K562 (cell line): ENCODE results near the gene ZDHHC18. TPM values are rescaled to one million over a fixed set of nuclear protein-coding genes. Genes with fewer than 3 reads are reported as not detected.
A peak's percentile ranks its signal among the peaks of the same experiment; 100 is the strongest.

Experiments used
- ATAC-seq: fragments of 200-7000 bp; cut with Tn5 transposase; 3 replicates; pipeline ENCODE4 v1.9.1; 2020; ENCODE audit warnings: moderate library complexity
- BruUV-seq: library from RNA; stranded (reverse); fragments of 400-500 nt; replicated peaks from 2 replicates; lab custom pipeline; 2021; lab: Mats Ljungman, UMichigan
- CTCF ChIA-PET: fragments of 300-600 bp; formaldehyde crosslinking; extraction: SDS; loops from one replicate; lab custom pipeline; 2021; ENCODE audit warnings: low intra/inter-chr PET ratio; lab: Yijun Ruan, JAX
- POLR2A ChIA-PET: fragments of 300-600, 350-650 bp; sonication (Branson Sonifier 250); formaldehyde crosslinking; extraction: SDS; loops from one replicate; lab custom pipeline; 2021; ENCODE audit warnings: antibody characterized with exemption, inconsistent platforms; lab: Yijun Ruan, JAX
- DNase-seq, 4 experiments: peaks; one replicate each; pipeline versions ENCODE4 v3.0.0 to v3.0.0-alpha.2; 2011 to 2018; ENCODE audit warnings: low spot score in 3 of 4, mixed read lengths in 3 of 4; ENCODE audit errors: extremely low read depth in 1 of 4
- FAIRE-seq: peaks from 2 replicates; lab custom pipeline; 2011; peaks lifted over from hg19 to GRCh38; lab: Jason Lieb, UNC
- H2AFZ ChIP-seq: 2 replicates; pipeline ENCODE4 v1.6.0; 2011; ENCODE audit warnings: low read depth, low read length, control low read depth, inconsistent platforms
- H3K27ac ChIP-seq: fragments of 200-600 bp; 3 replicates; pipeline ENCODE4 v1.8.0; 2011; ENCODE audit warnings: low read depth, mild to moderate bottlenecking, control low read depth, inconsistent platforms, low read length, moderate library complexity, mixed read lengths; ENCODE audit errors: extremely low read depth
- H3K27me3 ChIP-seq, 2 experiments: fragments of 300-600 bp in 1 of 2; 2 replicates in 1 of 2; 3 replicates in 1 of 2; pipeline versions ENCODE4 v1.6.0 to v1.8.0; 2011; ENCODE audit warnings: inconsistent platforms in 2 of 2, low read length in 2 of 2, mild to moderate bottlenecking in 1 of 2, mixed read lengths in 1 of 2, moderate library complexity in 1 of 2; ENCODE audit not compliant: control insufficient read depth in 2 of 2, insufficient read depth in 2 of 2
- H3K36me3 ChIP-seq: fragments of 300-600 bp; 3 replicates; pipeline ENCODE4 v1.8.0; 2011; ENCODE audit warnings: mild to moderate bottlenecking, low read length, inconsistent platforms; ENCODE audit not compliant: control insufficient read depth, insufficient read depth
- H3K4me1 ChIP-seq, 2 experiments: fragments of 200-600 bp in 1 of 2; replicated peaks in 1 of 2; 2 replicates in 1 of 2; 3 replicates in 1 of 2; pipeline versions ENCODE4 v1.5.1 to v1.8.0; 2011; ENCODE audit warnings: inconsistent platforms in 2 of 2, low read length in 2 of 2, mild to moderate bottlenecking in 1 of 2, mixed read lengths in 1 of 2, moderate library complexity in 1 of 2; ENCODE audit not compliant: control insufficient read depth in 2 of 2, insufficient read depth in 2 of 2
- H3K4me2 ChIP-seq: 2 replicates; pipeline ENCODE4 v1.6.1; 2011; ENCODE audit warnings: low read length, control low read depth, inconsistent platforms, mixed read lengths; ENCODE audit not compliant: insufficient read depth
- H3K4me3 ChIP-seq: fragments of 200-600 bp; sonication (generic), shearing (Covaris generic); 2 replicates; pipeline ENCODE4 v1.5.1; 2016; ENCODE audit warnings: control low read depth, inconsistent platforms
- H3K79me2 ChIP-seq: fragments of 200-600 bp; 3 replicates; pipeline ENCODE4 v1.8.0; 2011; ENCODE audit warnings: low read length, inconsistent platforms; ENCODE audit not compliant: control insufficient read depth, insufficient read depth
- H3K9ac ChIP-seq, 2 experiments: 2 replicates each; pipeline versions ENCODE4 v1.6.0 to v1.6.1; 2011; ENCODE audit warnings: low read depth in 2 of 2, low read length in 2 of 2, control low read depth in 1 of 2, inconsistent platforms in 1 of 2, mild to moderate bottlenecking in 1 of 2, mixed read lengths in 1 of 2; ENCODE audit not compliant: insufficient read depth in 1 of 2
- H3K9me1 ChIP-seq: one replicate; pipeline ENCODE4 v1.6.0; 2011; ENCODE audit warnings: inconsistent platforms, mild to moderate bottlenecking, low read length, moderate library complexity; ENCODE audit not compliant: control insufficient read depth, insufficient read depth
- H3K9me3 ChIP-seq: replicated peaks from 2 replicates; pipeline ENCODE4 v1.5.1; 2011; ENCODE audit warnings: low read depth, low read length, inconsistent platforms; ENCODE audit not compliant: control insufficient read depth, insufficient read depth
- H4K20me1 ChIP-seq: replicated peaks from 2 replicates; pipeline ENCODE4 v1.6.1; 2011; ENCODE audit warnings: low read length, inconsistent platforms, mixed read lengths; ENCODE audit not compliant: control insufficient read depth, insufficient read depth
- AFF4 ChIP-seq: sonication (generic); formaldehyde crosslinking; IDR thresholded peaks from 2 replicates; pipeline ENCODE4 v1.8.0; 2023; ENCODE audit warnings: mild to moderate bottlenecking, missing genetic modification reagents
- ASH1L ChIP-seq: fragments of 450-650 bp; IDR thresholded peaks from 2 replicates; pipeline ENCODE4 v1.6.1; 2018; ENCODE audit warnings: borderline replicate concordance, mild to moderate bottlenecking, low read depth; ENCODE audit not compliant: partially characterized antibody
- ETS1 ChIP-seq: conservative IDR thresholded peaks from 2 replicates; pipeline ENCODE4 v1.6.1; 2011; ENCODE audit warnings: low read depth, mild to moderate bottlenecking, low read length; ENCODE audit not compliant: control insufficient read depth
- HMBOX1 ChIP-seq: sonication (generic); IDR thresholded peaks from 2 replicates; pipeline ENCODE4 v1.6.1; 2016
- MBD1 ChIP-seq: fragments of 250-450 bp; sonication (Bioruptor Pico); IDR thresholded peaks from 2 replicates; pipeline ENCODE4 v1.8.0; 2022; ENCODE audit warnings: inconsistent platforms
- MTA1 ChIP-seq: fragments of 450-650 bp; IDR thresholded peaks from 2 replicates; pipeline ENCODE4 v1.6.1; 2017; ENCODE audit warnings: borderline replicate concordance
- NEUROD1 ChIP-seq: fragments of 150-350 bp; IDR thresholded peaks from 2 replicates; pipeline ENCODE4 v1.6.1; 2014; ENCODE audit warnings: borderline replicate concordance, low read length, low read depth; ENCODE audit not compliant: partially characterized antibody
- TCF3 ChIP-seq: sonication (generic); formaldehyde crosslinking; IDR thresholded peaks from 2 replicates; pipeline ENCODE4 v1.4.0; 2020; ENCODE audit warnings: mild to moderate bottlenecking, missing genetic modification reagents
- ZNF740 ChIP-seq, 3 experiments: fragments of 200-800 bp in 1 of 3; sonication (Bioruptor generic) in 1 of 3; sonication (generic) in 1 of 3; formaldehyde crosslinking in 1 of 3; IDR thresholded peaks; 2 replicates each; pipeline versions ENCODE4 v1.6.1 to v1.8.0; 2016 to 2022; ENCODE audit warnings: mild to moderate bottlenecking in 2 of 3, missing compliant biosample characterization in 2 of 3, missing genetic modification characterization in 2 of 3, missing genetic modification reagents in 1 of 3
- WGBS: fragments of 100-300 bp; shearing (Covaris generic); methylation state at CpG from one replicate; pipeline ENCODE4 v1.1.6; 2016; ENCODE audit warnings: low coverage, mixed read lengths; ENCODE audit not compliant: insufficient coverage; ENCODE audit errors: missing lambda C conversion rate; 5-methylcytosine and 5-hydroxymethylcytosine counted together
- in situ Hi-C: fragments of 300-500 bp; cut with MboI; formaldehyde crosslinking; loops from 4 replicates; pipeline ENCODE4 v1.15.0; 2018; ENCODE audit warnings: inconsistent platforms, mixed read lengths
- intact Hi-C: fragments of 100-400 bp; cut with micrococcal nuclease; formaldehyde crosslinking; loops from 2 replicates; pipeline ENCODE4 v1.14.2; 2022
- polyA plus RNA-seq, 8 experiments: library from polyadenylated mRNA; depleted of rRNA in 4 of 8; stranded (reverse) in 5 of 8; unstranded in 3 of 8; fragments of >200 nt; fragmentation: Nextera tagmentation in 2 of 8; fragmentation: Illumina TruSeq in 1 of 8; extraction: Ambion mirVana in 2 of 8; extraction: Trizol in 1 of 8; gene quantifications; 2 replicates each; pipeline versions ENCODE4 v1.2.1 to v1.2.3, GENCODE V29; 2011 to 2014; ENCODE audit warnings: inconsistent platforms in 1 of 8, missing spikeins in 1 of 8
- total RNA-seq, 7 experiments: library from RNA; depleted of rRNA in 6 of 7; stranded (reverse); fragments of >200 nt in 6 of 7; fragmentation: Illumina TruSeq in 2 of 7; extraction: Trizol in 2 of 7; gene quantifications; 2 replicates each; pipeline versions ENCODE4 v1.2.1 to v1.2.3, GENCODE V29; 2011 to 2021; ENCODE audit warnings: low replicate concordance in 1 of 7

Gene ZDHHC18
- total and polyA plus RNA-seq, 9 of the 15 experiments (the other 6 are each of a cell fraction or from before 2014, with no cell fraction given): 0.42 to 35.6 (median 15.8) TPM

GRCh38 chr1:26788836-26789611 lies 37.5 kb upstream of the ZDHHC18 start:
- peaks cover 49 to 72% of the 10 kb centered on the region in 2 experiments for H3K4me1 ChIP-seq
- no peaks in the 10 kb centered on the region for H3K9me1 ChIP-seq
- peak; percentile 41 for ATAC-seq
- no peaks in the 10 kb centered on the region for H4K20me1 ChIP-seq
- peaks cover 5% of the 10 kb centered on the region; the same call in 2 of the 3 replicates for H3K36me3 ChIP-seq
- no peaks in the 10 kb centered on the region for H3K9me3 ChIP-seq
- in situ Hi-C loops: no loop called here
- no TSS peak for BruUV-seq
- H3K9ac ChIP-seq: peak overlapping the region; percentile 97 to 98
- 2% methylated on average over 19 of the region's 19 CpGs for WGBS
- intact Hi-C loops: loop anchor here (1.0 to 5.0 kb wide), 7 partner anchors 66 to 302 kb away; no protein-coding TSS in a partner anchor
- H3K27me3 ChIP-seq: no peaks in the 10 kb centered on the region
- H3K79me2 ChIP-seq: peaks cover 53% of the 10 kb centered on the region
- H3K4me3 ChIP-seq: peak overlapping the region; percentile 66
- peak; percentile 86 to 96 (median 90) for DNase-seq
- H3K4me2 ChIP-seq: peak overlapping the region; percentile 96
- ChIA-PET POLR2A (interaction anchor here (0.9 to 9.2 kb wide), 27 partner anchors 11 to 289 kb away, joined by 3 to 112 read pairs (median 7); partner anchors contain the start of gene ARID1A), CTCF (interaction anchor here (0.5 to 5.0 kb wide), 12 partner anchors 17 to 288 kb away, joined by 3 to 80 read pairs (median 4); no protein-coding TSS in a partner anchor)
- peak overlapping the region; percentile 98 for H3K27ac ChIP-seq
- peak; percentile 74 for FAIRE-seq
- H2AFZ ChIP-seq: peak overlapping the region; percentile 75
- TF ChIP-seq ASH1L (no peak), AFF4 (CRISPR knock-in tag) (no peak), HMBOX1 (peak; percentile 80), ZNF740 (CRISPR knock-in tag; IDR thresholded peaks at IDR 0.05) (no peak), ZNF740 (tag; IDR thresholded peaks at IDR 0.05) (no peak), TCF3 (CRISPR knock-in tag) (peak; percentile 10; the same call in 1 of the 2 replicates), ETS1 (peak; percentile 46; the same call in 1 of the 2 replicates), MBD1 (CRISPR knock-in tag) (no peak), MTA1 (no peak), NEUROD1 (peak; percentile 75)
